Ureter (tissue), 1 donor: Measurements from ENCODE around the gene C9. TPM values are rescaled to one million over a fixed set of nuclear protein-coding genes. Genes with fewer than 3 reads are reported as not detected.
"Not testable (repeated sequence)": the region's sequence is repeated elsewhere in the genome, so short reads cannot be mapped to it uniquely, and the experiment has no call there.

Source experiments
- DNase-seq: peaks from one replicate; pipeline ENCODE4 v3.0.0-alpha.2; 2020; ENCODE audit warnings: low spot score
- total RNA-seq: library from RNA; stranded (reverse); gene quantifications from one replicate; pipeline ENCODE4 v1.2.4, GENCODE V29; 2023
- donor health status: DM: yes; HTN: yes; CAD: no.

Gene C9
- total RNA-seq, 1 donor from 2014 or later = not detected

GRCh38 chr5:39331861-39332381 is 32.4 kb downstream of the C9 start:
- no peak for DNase-seq

DNA sequence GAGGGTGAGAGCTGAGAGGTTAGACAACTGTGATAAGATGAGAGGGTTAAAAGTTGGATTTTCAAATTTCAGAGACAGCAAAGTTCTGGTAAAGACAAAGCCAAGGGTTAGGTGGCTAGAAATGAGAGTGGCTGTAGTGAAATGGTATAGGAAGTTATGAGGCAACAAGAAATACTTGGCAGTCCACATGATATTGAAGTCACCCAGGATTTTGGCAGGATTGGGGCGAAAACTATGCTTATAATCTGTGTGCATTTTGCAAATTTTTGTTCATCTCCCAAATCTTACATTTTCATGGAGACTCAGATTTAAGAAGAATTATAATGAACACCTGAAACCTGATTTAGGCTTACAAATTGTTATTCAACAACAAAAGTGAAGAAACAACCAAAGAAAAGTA is 35.6 kb downstream of the C9 start:
- DNase-seq = no peak

DNA sequence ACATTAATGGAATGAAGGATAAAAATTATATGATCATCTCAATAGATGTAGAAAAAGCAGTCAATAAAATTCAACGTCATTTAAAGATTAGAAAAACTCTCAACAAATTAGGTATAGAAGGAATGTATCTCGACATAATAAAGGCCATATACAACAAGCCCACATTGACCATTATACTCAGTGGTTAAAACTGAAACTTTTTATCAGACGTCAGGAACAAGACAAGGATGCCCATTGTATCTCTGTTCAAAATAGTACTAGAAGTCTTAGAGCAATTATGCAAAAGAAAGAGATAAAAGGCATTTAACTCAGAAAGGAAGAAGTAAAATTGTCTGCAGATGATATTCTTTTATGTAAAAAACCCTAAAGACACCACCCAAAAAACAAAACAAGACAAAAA is 40.8 kb downstream of the C9 start:
- DNase-seq = no peak

DNA sequence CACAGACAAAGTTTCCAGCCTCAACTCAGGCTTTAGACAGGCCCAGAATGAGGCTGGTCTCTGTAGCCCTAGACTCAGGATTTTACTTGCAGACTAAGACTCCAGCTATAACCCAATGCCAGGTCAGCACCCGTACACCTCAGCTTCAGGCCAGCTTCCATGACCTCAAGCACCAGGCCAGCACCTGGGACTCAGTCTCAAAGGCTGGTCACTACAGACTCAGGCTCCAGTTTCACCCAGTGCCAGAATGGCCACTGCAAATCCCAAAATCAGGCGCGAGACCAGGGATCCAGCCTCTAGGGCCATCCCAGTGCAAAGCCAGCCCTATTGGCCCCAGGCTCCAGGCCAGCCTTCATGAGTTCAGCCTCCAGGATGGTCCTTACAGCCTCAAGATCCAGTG is 44.9 kb downstream of the C9 start:
- DNase-seq = no peak

DNA sequence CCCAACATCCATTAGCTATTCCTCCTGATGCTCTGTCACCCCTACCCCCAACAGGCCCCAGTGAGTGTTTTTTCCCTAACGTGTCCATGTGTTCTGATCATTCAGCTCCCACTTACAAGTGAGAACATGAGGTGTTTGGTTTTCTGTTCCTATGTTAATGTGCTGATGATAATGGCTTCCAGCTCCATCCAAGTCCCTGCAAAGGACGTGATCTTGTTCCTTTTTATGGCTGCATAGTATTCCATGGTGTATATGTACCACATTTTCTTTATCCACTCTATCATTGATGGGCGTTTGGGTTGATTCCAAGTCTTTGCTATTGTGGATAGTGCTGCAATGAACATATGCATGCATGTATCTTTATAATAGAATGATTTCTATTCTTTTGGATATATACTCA is 47.8 kb downstream of the C9 start:
- DNase-seq = not testable (repeated sequence)

DNA sequence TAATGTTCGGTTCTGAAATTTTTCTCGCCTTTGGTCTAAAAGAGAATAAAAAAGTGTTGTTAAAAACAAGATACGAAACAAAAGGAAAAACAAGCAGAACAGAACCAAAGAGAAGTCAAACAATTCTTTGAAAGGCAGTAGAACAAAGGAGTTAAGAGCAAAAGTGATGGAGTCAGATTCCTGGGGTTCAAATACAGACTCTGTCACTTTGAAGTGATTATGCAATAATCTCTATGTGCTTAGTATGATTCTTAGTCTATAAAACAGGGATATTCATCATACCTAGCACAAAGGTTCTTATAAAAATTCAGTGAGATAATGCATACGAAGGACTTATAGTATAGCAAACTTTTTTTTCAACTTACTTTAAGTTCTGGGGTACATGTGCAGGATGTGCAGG is 48.3 kb downstream of the C9 start:
- DNase-seq = no peak

- DNase-seq = no peak
Measured at GRCh38 chr5:39314591-39314990, 49.7 kb downstream of the C9 start.

DNA sequence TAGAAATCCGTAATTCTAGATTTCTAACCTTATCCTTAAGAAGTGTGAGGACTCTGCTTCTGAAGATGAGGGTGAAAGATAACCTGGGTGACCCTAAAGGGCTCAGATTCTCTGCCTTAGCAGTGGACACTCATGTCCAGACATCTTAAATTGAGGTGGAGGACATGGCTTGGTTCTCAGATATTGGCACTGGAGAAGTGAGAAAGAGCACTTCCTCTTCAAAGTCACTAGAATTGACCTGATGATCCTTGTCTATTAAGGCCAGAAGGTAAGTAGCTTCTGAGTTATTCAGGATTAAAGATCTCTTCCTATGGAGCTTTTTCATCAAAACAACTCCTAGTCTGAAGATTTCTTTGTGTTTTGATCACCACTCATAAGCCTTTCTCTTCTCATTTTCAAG is 54.8 kb downstream of the C9 start:
- no peak for DNase-seq

DNA sequence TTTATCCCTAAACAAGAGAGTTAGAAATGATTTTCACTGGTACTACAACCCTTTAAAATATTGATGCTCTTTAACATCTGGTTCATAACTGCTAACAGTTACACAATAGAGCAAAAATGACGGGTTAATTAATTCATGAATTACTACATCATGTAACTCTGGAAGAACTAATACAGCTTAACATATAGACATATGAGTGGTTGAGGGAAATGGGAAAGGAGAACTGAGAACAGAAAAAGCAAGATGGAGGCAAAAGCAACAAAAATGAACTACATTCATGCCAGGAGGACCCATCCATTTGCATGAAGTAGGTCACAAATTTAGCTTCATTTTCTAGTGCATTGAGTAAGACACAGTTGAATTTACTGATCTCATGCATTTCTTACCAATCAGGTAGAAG is 61.8 kb downstream of the C9 start:
- DNase-seq = no peak

- DNase-seq = no peak
Measured at GRCh38 chr5:39301406-39301805, 62.9 kb downstream of the C9 start.

- no peak for DNase-seq
Measured at GRCh38 chr5:39299962-39300361, 64.3 kb downstream of the C9 start.

GRCh38 chr5:39294736-39295135 is 69.6 kb downstream of the C9 start:
- no peak for DNase-seq

GRCh38 chr5:39284552-39284951 is 79.7 kb downstream of the C9 start:
- DNase-seq = no peak

- no peak for DNase-seq
Measured at GRCh38 chr5:39283231-39283818, 81.0 kb downstream of the C9 start.

- DNase-seq = no peak
Measured at GRCh38 chr5:39282561-39282960, 81.7 kb downstream of the C9 start.

DNA sequence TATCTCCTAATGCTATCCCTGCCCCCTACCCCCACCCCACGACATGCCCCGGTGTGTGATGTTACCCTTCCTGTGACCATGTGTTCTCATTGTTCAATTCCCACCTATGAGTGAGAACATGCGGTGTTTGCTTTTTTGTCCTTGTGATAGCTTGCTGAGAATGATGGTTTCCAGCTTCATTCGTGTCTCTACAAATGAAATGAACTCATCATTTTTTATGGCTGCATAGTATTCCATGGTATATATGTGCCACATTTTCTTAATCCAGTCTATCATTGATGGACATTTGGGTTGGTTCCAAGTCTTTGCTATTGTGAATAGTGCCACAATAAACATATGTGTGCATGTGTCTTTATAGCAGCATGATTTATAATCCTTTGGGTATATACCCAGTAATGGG is 88.4 kb downstream of the C9 start:
- DNase-seq = not testable (repeated sequence)

GRCh38 chr5:39274398-39275085 is 89.8 kb downstream of the C9 start:
- DNase-seq = no peak

DNA sequence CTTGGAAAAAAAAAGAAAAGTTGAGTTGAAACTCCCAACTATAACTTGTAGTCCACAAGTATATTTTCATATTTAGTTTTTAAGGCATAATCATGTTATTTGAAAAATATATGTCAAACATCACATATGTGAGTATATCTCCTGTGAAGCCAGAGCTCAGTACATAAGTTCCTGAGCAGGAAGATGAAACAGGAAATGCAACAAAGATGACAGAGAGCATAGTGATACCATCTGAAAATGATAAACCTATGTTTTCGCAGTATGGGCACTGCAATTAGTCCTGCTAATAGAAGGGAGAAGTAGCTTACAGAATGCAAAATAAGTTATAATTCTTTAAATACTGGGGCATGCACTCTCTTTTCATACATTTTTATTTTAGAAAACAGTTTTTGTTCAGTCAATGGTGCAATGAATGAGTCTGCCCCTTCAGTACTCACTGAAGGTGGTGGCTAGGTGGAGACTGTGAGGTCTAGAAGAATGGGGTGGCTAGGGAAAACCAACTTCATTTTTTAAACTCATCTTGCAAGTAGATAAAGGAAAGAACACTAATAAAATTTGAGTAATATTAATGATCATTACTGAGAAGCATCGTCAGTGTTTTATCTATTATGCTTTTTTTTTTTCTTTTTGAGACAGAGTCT is 90.9 kb downstream of the C9 start:
- DNase-seq = no peak

DNA sequence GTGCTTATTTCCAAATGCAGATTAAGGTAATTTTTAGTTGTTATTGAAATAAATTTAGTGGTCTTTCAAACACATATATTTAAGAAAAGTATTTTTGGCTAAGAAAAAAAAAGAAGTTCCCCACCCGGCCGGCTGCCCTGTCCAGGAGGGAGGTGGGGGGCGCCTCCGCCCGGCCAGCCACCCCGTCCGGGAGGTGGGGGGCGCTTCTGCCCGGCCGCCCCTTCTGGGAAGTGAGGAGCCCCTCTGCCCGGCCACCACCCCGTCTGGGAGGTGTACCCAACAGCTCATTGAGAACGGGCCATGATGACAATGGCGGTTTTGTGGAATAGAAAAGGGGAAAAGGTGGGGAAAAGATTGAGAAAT is 91.4 kb downstream of the C9 start:
- not testable (repeated sequence) for DNase-seq

DNA sequence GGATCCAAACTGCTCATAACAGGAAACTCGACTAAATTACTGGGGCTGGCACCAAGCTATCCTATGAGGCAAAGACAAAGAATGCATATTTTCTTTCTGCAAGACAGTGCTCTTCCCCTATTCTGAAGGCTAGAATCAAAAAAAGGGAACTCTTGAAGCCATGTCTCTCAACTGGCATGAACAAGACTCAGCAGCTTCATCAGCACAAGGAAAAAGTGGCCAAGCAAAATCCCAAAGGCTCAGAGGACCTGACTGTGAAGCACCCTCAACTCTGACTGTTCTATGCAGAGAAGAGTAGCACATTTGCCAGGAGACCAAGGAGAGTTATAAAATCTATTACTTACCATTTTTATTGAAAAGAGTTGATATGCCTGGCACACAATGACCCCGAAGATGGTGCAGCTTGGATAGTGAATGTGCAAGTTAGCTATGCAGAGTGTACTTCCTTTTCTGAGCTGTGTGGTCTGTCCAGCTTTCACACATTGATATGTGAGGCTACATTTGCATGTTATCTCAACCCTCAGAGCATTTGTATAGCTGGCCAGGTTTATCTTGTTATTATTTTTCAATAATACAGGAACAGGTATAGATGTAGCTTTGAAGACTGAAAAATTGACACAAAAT is 94.0 kb downstream of the C9 start:
- DNase-seq = no peak

- DNase-seq = no peak
Measured at GRCh38 chr5:39267186-39267585, 97.1 kb downstream of the C9 start.

DNA sequence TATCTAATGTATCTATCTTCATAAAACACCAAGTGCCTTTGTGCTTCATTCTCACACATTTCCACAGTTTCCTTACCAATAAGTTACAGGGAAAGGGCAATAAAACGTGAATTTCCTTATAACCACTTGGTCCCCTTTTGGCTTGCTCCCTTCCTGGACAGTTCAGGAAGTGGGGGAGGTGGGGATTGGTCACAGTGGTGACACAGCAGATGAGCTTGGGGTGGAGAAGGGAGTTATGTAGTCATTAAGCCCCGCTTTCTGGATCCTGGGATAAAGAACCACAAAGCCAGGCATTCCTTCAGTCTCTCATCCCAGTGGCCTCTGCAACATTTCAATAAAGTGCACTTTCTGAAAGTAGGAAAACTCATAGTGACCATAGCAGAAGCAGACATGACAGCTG is 97.9 kb downstream of the C9 start:
- no peak for DNase-seq

DNA sequence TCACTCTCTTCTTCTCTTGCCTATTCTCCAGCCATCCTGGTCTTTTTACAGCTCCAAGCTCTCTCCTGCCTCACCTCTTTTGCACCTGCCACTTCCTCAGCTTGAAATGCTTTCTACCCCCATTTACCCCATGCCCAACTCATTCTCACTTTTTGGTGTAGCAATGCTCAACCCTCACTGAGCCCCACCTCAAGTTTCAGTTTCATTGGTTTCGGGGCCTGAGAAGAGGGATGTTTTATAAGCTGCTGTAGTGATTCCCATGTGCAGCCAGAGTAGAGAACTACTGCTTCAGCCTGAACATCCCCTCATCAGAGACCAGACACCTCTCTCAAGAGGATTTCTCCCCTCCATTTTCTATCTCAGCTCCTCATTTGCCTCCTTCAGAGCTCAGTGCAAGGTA is 99.8 kb downstream of the C9 start:
- DNase-seq = no peak
